H9 (cell line): Measurements from ENCODE around the gene GLS. TPM values are rescaled to one million over a fixed set of nuclear protein-coding genes. Genes with fewer than 3 reads are reported as not detected.

ENCODE experiments used
- DNase-seq: peaks from one replicate; pipeline ENCODE4 v3.0.0-alpha.2; 2017
- H2AFZ ChIP-seq: one replicate; pipeline ENCODE4 v1.6.1; 2013; ENCODE audit warnings: mild to moderate bottlenecking, low read length, control low read depth, moderate library complexity
- H2AK5ac ChIP-seq: 2 replicates; pipeline ENCODE4 v1.6.1; 2013; ENCODE audit warnings: low read length, control low read depth, mixed read lengths; ENCODE audit not compliant: insufficient read length
- H2BK120ac ChIP-seq: one replicate; pipeline ENCODE4 v1.6.1; 2013; ENCODE audit warnings: low read depth, mild to moderate bottlenecking, low read length, control low read depth, inconsistent platforms; ENCODE audit not compliant: poor library complexity, severe bottlenecking
- H2BK12ac ChIP-seq: 2 replicates; pipeline ENCODE4 v1.6.1; 2013; ENCODE audit warnings: low read length, control low read depth, mixed read lengths, low read depth; ENCODE audit not compliant: insufficient read length
- H2BK15ac ChIP-seq: 2 replicates; pipeline ENCODE4 v1.6.1; 2013; ENCODE audit warnings: low read depth, low read length, control low read depth
- H2BK20ac ChIP-seq: one replicate; pipeline ENCODE4 v1.6.1; 2013; ENCODE audit warnings: low read depth, mild to moderate bottlenecking, low read length, control low read depth, inconsistent platforms; ENCODE audit not compliant: poor library complexity, severe bottlenecking
- H2BK5ac ChIP-seq: 2 replicates; pipeline ENCODE4 v1.6.1; 2013; ENCODE audit warnings: low read length, control low read depth, mixed read lengths; ENCODE audit not compliant: insufficient read length
- H3K14ac ChIP-seq: 2 replicates; pipeline ENCODE4 v1.6.1; 2013; ENCODE audit warnings: low read length, control low read depth; ENCODE audit not compliant: insufficient read depth
- H3K18ac ChIP-seq: 2 replicates; pipeline ENCODE4 v1.6.1; 2013; ENCODE audit warnings: low read depth, mild to moderate bottlenecking, mixed read lengths, low read length, control low read depth; ENCODE audit not compliant: insufficient read length
- H3K23ac ChIP-seq: 2 replicates; pipeline ENCODE4 v1.6.1; 2013; ENCODE audit warnings: low read length, control low read depth, mixed read lengths, low read depth; ENCODE audit not compliant: insufficient read length
- H3K23me2 ChIP-seq: 2 replicates; pipeline ENCODE4 v1.6.1; 2013; ENCODE audit warnings: low read depth, mild to moderate bottlenecking, mixed read lengths, low read length, control low read depth; ENCODE audit not compliant: insufficient read length, poor library complexity, severe bottlenecking
- H3K27ac ChIP-seq: 2 replicates; pipeline ENCODE4 v1.5.1; 2013; ENCODE audit warnings: low read length, control low read depth, mixed read lengths, low read depth; ENCODE audit not compliant: insufficient read length
- H3K27me3 ChIP-seq: 2 replicates; pipeline ENCODE4 v1.6.1; 2013; ENCODE audit warnings: low read length, control low read depth, inconsistent platforms; ENCODE audit not compliant: insufficient read depth
- H3K4ac ChIP-seq: 2 replicates; pipeline ENCODE4 v1.6.1; 2013; ENCODE audit warnings: low read depth, mild to moderate bottlenecking, control low read depth, inconsistent platforms, low read length, moderate library complexity
- H3K4me1 ChIP-seq: 2 replicates; pipeline ENCODE4 v1.6.1; 2013; ENCODE audit warnings: low read length, control low read depth, inconsistent platforms; ENCODE audit not compliant: insufficient read depth
- H3K4me2 ChIP-seq: 2 replicates; pipeline ENCODE4 v1.6.1; 2013; ENCODE audit warnings: low read length, control low read depth, mixed read lengths; ENCODE audit not compliant: insufficient read length, insufficient read depth
- H3K56ac ChIP-seq: 2 replicates; pipeline ENCODE4 v1.6.1; 2013; ENCODE audit warnings: low read depth, mild to moderate bottlenecking, mixed read lengths, low read length, control low read depth; ENCODE audit not compliant: insufficient read length
- H3K79me1 ChIP-seq: 2 replicates; pipeline ENCODE4 v1.6.1; 2013; ENCODE audit warnings: low read depth, mild to moderate bottlenecking, moderate library complexity, low read length, control low read depth, inconsistent platforms; ENCODE audit not compliant: insufficient read depth, poor library complexity, severe bottlenecking
- H3K79me2 ChIP-seq: 2 replicates; pipeline ENCODE4 v1.6.1; 2013; ENCODE audit warnings: low read length, control low read depth, inconsistent platforms; ENCODE audit not compliant: insufficient read depth
- H3K9ac ChIP-seq: 2 replicates; pipeline ENCODE4 v1.6.1; 2013; ENCODE audit warnings: low read length, control low read depth, mixed read lengths; ENCODE audit not compliant: insufficient read length; ENCODE audit errors: extremely low read depth
- H3K9me3 ChIP-seq: one replicate; pipeline ENCODE4 v1.6.1; 2013; ENCODE audit warnings: low read depth, low read length, inconsistent platforms; ENCODE audit not compliant: control insufficient read depth
- H3T11ph ChIP-seq: one replicate; pipeline ENCODE4 v1.6.1; 2013; ENCODE audit warnings: mild to moderate bottlenecking, low read length, control low read depth, inconsistent platforms
- H4K20me1 ChIP-seq: one replicate; pipeline ENCODE4 v1.6.1; 2013; ENCODE audit not compliant: control insufficient read depth, insufficient read length, insufficient read depth
- H4K5ac ChIP-seq: 2 replicates; pipeline ENCODE4 v1.6.1; 2013; ENCODE audit warnings: low read depth, mild to moderate bottlenecking, mixed read lengths, low read length, control low read depth; ENCODE audit not compliant: insufficient read length
- H4K8ac ChIP-seq: replicated peaks from 2 replicates; pipeline ENCODE4 v1.6.1; 2013; ENCODE audit warnings: low read length, control low read depth, mixed read lengths, low read depth; ENCODE audit not compliant: insufficient read length
- H4K91ac ChIP-seq: 2 replicates; pipeline ENCODE4 v1.6.1; 2013; ENCODE audit warnings: low read depth, mild to moderate bottlenecking, moderate library complexity, mixed read lengths, low read length, control low read depth; ENCODE audit not compliant: insufficient read length
- H3K27ac Mint-ChIP-seq, 3 experiments: 2 replicates in 2 of 3; 3 replicates in 1 of 3; pipeline ENCODE4 v1.8.0; 2020 to 2021; ENCODE audit warnings: mixed read lengths in 3 of 3, mild to moderate bottlenecking in 1 of 3, moderate library complexity in 1 of 3
- H3K27me3 Mint-ChIP-seq: 2 replicates; pipeline ENCODE4 v1.8.0; 2021; ENCODE audit warnings: low read depth, mild to moderate bottlenecking, moderate library complexity, mixed read lengths
- H3K36me3 Mint-ChIP-seq, 3 experiments: 2 replicates in 2 of 3; 3 replicates in 1 of 3; pipeline ENCODE4 v1.8.0; 2020 to 2021; ENCODE audit warnings: low read depth in 3 of 3, mixed read lengths in 3 of 3; ENCODE audit not compliant: insufficient read depth in 1 of 3
- H3K4me1 Mint-ChIP-seq, 2 experiments: 2 replicates each; pipeline ENCODE4 v1.8.0; 2020; ENCODE audit warnings: mixed read lengths in 2 of 2
- H3K4me3 Mint-ChIP-seq, 2 experiments: 2 replicates in 1 of 2; 3 replicates in 1 of 2; pipeline ENCODE4 v1.8.0; 2020 to 2021; ENCODE audit warnings: mild to moderate bottlenecking in 2 of 2, mixed read lengths in 2 of 2, moderate library complexity in 1 of 2
- H3K9me3 Mint-ChIP-seq, 2 experiments: 2 replicates in 1 of 2; 3 replicates in 1 of 2; pipeline ENCODE4 v1.8.0; 2020; ENCODE audit warnings: mild to moderate bottlenecking in 2 of 2, mixed read lengths in 2 of 2, moderate library complexity in 1 of 2
- WGBS: extraction: QIAGEN DNeasy Blood & Tissue Kit; methylation state at CpG from one replicate; pipeline ENCODE4 v1.1.7; 2013; ENCODE audit warnings: missing lambda C conversion rate, low lambda C conversion rate, mixed read lengths; ENCODE audit not compliant: insufficient read length; ENCODE audit errors: extremely low coverage; 5-methylcytosine and 5-hydroxymethylcytosine counted together
- total RNA-seq: library from RNA; stranded (reverse); gene quantifications from 2 replicates; pipeline ENCODE4 v1.2.1, GENCODE V29; 2021
- TF ChIP-seq, protein P1 (sequence below): fragments of 200-600 bp; sonication (generic); conservative IDR thresholded peaks from 3 replicates; pipeline ENCODE4 v1.8.0; 2021; ENCODE audit warnings: antibody characterized with exemption, mild to moderate bottlenecking

Gene GLS
- total RNA-seq, 1 experiment from 2014 or later = 69.3 TPM

DNA sequence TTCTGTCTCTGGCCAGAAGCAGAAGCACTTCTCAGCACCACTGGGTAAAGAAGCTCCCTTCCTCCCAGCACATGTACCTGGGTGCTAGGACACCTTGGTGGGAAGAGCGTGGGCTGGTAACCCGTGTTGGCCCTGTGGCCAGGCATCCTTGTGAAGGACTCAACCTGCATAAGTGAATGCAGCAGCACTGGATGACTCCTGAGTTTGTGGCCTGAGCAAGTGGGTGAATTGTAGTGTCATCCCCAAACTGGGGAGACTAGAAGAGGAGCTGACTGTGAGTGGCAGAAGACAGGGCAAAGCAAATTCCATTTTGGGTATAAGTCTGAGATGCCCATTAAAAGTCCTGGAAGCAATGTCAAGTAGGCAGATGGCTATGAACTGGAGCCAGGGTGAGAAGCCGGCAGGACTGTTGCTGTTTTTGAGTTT lies 70.0 kb downstream of the GLS start:
- Mint-ChIP-seq H3K9me3 (no peaks in the 10 kb centered on the region), H3K27ac (no peak overlapping the region), H3K4me3 (no peak overlapping the region), H3K27me3 (no peaks in the 10 kb centered on the region), H3K4me1 (peaks cover 8 to 9% of the 10 kb centered on the region in 2 experiments), H3K36me3 (peaks cover 0 to under 1% (median 0%) of the 10 kb centered on the region in 3 experiments; a peak in 1 of 7 replicates)
- H2BK12ac ChIP-seq = no peak overlapping the region
- no peak overlapping the region for H3K4me2 ChIP-seq
- TF ChIP-seq, protein P1, sequence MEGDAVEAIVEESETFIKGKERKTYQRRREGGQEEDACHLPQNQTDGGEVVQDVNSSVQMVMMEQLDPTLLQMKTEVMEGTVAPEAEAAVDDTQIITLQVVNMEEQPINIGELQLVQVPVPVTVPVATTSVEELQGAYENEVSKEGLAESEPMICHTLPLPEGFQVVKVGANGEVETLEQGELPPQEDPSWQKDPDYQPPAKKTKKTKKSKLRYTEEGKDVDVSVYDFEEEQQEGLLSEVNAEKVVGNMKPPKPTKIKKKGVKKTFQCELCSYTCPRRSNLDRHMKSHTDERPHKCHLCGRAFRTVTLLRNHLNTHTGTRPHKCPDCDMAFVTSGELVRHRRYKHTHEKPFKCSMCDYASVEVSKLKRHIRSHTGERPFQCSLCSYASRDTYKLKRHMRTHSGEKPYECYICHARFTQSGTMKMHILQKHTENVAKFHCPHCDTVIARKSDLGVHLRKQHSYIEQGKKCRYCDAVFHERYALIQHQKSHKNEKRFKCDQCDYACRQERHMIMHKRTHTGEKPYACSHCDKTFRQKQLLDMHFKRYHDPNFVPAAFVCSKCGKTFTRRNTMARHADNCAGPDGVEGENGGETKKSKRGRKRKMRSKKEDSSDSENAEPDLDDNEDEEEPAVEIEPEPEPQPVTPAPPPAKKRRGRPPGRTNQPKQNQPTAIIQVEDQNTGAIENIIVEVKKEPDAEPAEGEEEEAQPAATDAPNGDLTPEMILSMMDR = no peak
- H4K8ac ChIP-seq = no peak overlapping the region
- H3K4ac ChIP-seq = no peak overlapping the region
- no peaks in the 10 kb centered on the region for H3K79me1 ChIP-seq
- no peak overlapping the region for H2BK20ac ChIP-seq
- no peaks in the 10 kb centered on the region for H3K27me3 ChIP-seq
- no peaks in the 10 kb centered on the region for H3K9me3 ChIP-seq
- no peaks in the 10 kb centered on the region for H3K79me2 ChIP-seq
- no peak for DNase-seq
- no peak overlapping the region for H3K18ac ChIP-seq
- H2BK15ac ChIP-seq = no peak overlapping the region
- no peak overlapping the region for H2AK5ac ChIP-seq
- H3K9ac ChIP-seq = no peak overlapping the region
- H4K91ac ChIP-seq = no peak overlapping the region
- H2BK120ac ChIP-seq = no peak overlapping the region
- H4K5ac ChIP-seq = no peak overlapping the region
- H3T11ph ChIP-seq = no peak overlapping the region
- no peak overlapping the region for H3K56ac ChIP-seq
- no peak overlapping the region for H3K23ac ChIP-seq
- no peak overlapping the region for H2AFZ ChIP-seq
- H4K20me1 ChIP-seq = no peaks in the 10 kb centered on the region
- no peak overlapping the region for H3K27ac ChIP-seq
- H3K4me1 ChIP-seq = no peaks in the 10 kb centered on the region; the same call in 1 of the 2 replicates
- no peak overlapping the region for H2BK5ac ChIP-seq
- no peak overlapping the region; the same call in 1 of the 2 replicates for H3K14ac ChIP-seq
- no CpG with 5 or more reads among the region's 3 CpGs for WGBS
- H3K23me2 ChIP-seq = no peaks in the 10 kb centered on the region
